ENCODE measurements around the gene UBL3. TPM values are rescaled to one million over a fixed set of nuclear protein-coding genes. Genes with fewer than 3 reads are reported as not detected.
A peak's percentile ranks its signal among the peaks of the same experiment; 100 is the strongest.

UBL3 gene
- total RNA-seq, 2 donors from 2014 or later: 46.8 to 60.7 TPM

- ATAC-seq: no peak
- intact Hi-C loops (cut with DNase I, micrococcal nuclease): no loop called here
- no peak for DNase-seq
These were observed 20.4 kb downstream of the UBL3 start for GRCh38 chr13:29830000-29830399.

- ATAC-seq (no peak), DNase-seq (no peak)
- intact Hi-C loops (cut with DNase I, micrococcal nuclease): no loop called here
These were observed 31.3 kb downstream of the UBL3 start for GRCh38 chr13:29819143-29819542.

- DNase-seq (no peak), ATAC-seq (no peak)
- intact Hi-C loops (cut with DNase I, micrococcal nuclease): no loop called here
These were observed 32.6 kb downstream of the UBL3 start for GRCh38 chr13:29817604-29818378.

- DNase-seq: no peak
- intact Hi-C loops (cut with DNase I, micrococcal nuclease): no loop called here
- ATAC-seq: peak; percentile 68
These were observed 33.7 kb downstream of the UBL3 start for GRCh38 chr13:29816715-29817114.

- DNase-seq (no peak), ATAC-seq (no peak)
- intact Hi-C loops (cut with DNase I, micrococcal nuclease): no loop called here
These were observed 35.1 kb downstream of the UBL3 start for GRCh38 chr13:29815336-29815735.

- DNase-seq (no peak), ATAC-seq (peak; percentile 69)
- intact Hi-C loops (cut with DNase I, micrococcal nuclease): no loop called here
These were observed 39.5 kb downstream of the UBL3 start for GRCh38 chr13:29810898-29811297.

- DNase-seq (no peak), ATAC-seq (no peak)
- intact Hi-C loops (cut with DNase I, micrococcal nuclease): no loop called here
These were observed 40.2 kb downstream of the UBL3 start for GRCh38 chr13:29810145-29810742.

- DNase-seq (no peak), ATAC-seq (no peak)
- intact Hi-C loops (cut with DNase I, micrococcal nuclease): no loop called here
These were observed 42.2 kb downstream of the UBL3 start for GRCh38 chr13:29808264-29808663.

- intact Hi-C loops (cut with DNase I, micrococcal nuclease): no loop called here
- DNase-seq: no peak
- no peak for ATAC-seq
These were observed 44.1 kb downstream of the UBL3 start for GRCh38 chr13:29805994-29806979.

GRCh38 chr13:29803221-29803620, 47.2 kb downstream of the UBL3 start:
- DNase-seq: no peak
- ATAC-seq: no peak
- intact Hi-C loops (cut with DNase I, micrococcal nuclease): no loop called here

GRCh38 chr13:29802621-29803020, 47.8 kb downstream of the UBL3 start:
- DNase-seq: no peak
- intact Hi-C loops (cut with DNase I, micrococcal nuclease): no loop called here
- no peak for ATAC-seq

GRCh38 chr13:29801737-29802305, 48.6 kb downstream of the UBL3 start:
- ATAC-seq: no peak
- intact Hi-C loops (cut with DNase I, micrococcal nuclease): no loop called here
- DNase-seq: no peak

- intact Hi-C loops (cut with DNase I, micrococcal nuclease): no loop called here
- ATAC-seq (peak; percentile 16), DNase-seq (no peak)
These were observed 49.3 kb downstream of the UBL3 start for GRCh38 chr13:29801102-29801501.

GRCh38 chr13:29800687-29801086, 49.7 kb downstream of the UBL3 start:
- intact Hi-C loops (cut with DNase I, micrococcal nuclease): no loop called here
- ATAC-seq: no peak

GRCh38 chr13:29799041-29799440, 51.4 kb downstream of the UBL3 start:
- no peak for DNase-seq
- intact Hi-C loops (cut with DNase I, micrococcal nuclease): no loop called here
- no peak for ATAC-seq

More at GRCh38 chr13:29800687-29801086, 49.7 kb downstream of the UBL3 start:
- no peak for DNase-seq

- no peak for ATAC-seq
- DNase-seq: no peak
- intact Hi-C loops (cut with DNase I, micrococcal nuclease): no loop called here
These were observed 58.2 kb downstream of the UBL3 start for GRCh38 chr13:29791997-29792780.

- ATAC-seq (no peak), DNase-seq (no peak)
- intact Hi-C loops (cut with DNase I, micrococcal nuclease): no loop called here
These were observed 58.9 kb downstream of the UBL3 start for GRCh38 chr13:29791508-29791907.

- ATAC-seq (peak; percentile 92), DNase-seq (no peak)
- intact Hi-C loops (cut with DNase I, micrococcal nuclease): no loop called here
These were observed 63.7 kb downstream of the UBL3 start for GRCh38 chr13:29786698-29787097.

Data from left colon (tissue), 2 donors.